ENCODE results near the gene MADCAM1.
A peak's percentile ranks its signal among the peaks of the same experiment; 100 is the strongest.

Gene MADCAM1

GRCh38 chr19:531753-532560 lies 35.7 kb downstream of the MADCAM1 start, which contains the start of gene CDC34:
TSS of gene CDC34 (plus strand) at chr19:531760. CDS start at chr19:531932, 172 bp downstream.
- Histone ChIP-seq H3K56ac (ENCODE audit: low read length) (peak within 1 kb of the TSS; percentile 100), H2BK5ac (ENCODE audit: low read length) (peak within 1 kb of the TSS; percentile 84), H3K4me3 (ENCODE audit: low read length) (peak within 1 kb of the TSS; percentile 93), H3K27me3 (ENCODE audit: insufficient read depth, low read length, poor library complexity) (no peaks in the 10 kb centered on the region), H3K27ac (ENCODE audit: low read depth, low read length) (peak within 1 kb of the TSS; percentile 98), H2AK5ac (ENCODE audit: low read length) (peak within 1 kb of the TSS; percentile 51), H3K4me2 (ENCODE audit: low read length) (peak within 1 kb of the TSS; percentile 95), H3K9ac (ENCODE audit: low read length) (peak within 1 kb of the TSS; percentile 97), H3K79me2 (ENCODE audit: control insufficient read depth, insufficient read depth, low read length) (peaks cover 35% of the 10 kb centered on the region), H2BK120ac (ENCODE audit: low read depth, low read length) (no peak within 1 kb of the TSS), H3K18ac (ENCODE audit: low read length) (peak within 1 kb of the TSS; percentile 93), H3K79me1 (ENCODE audit: low read length) (peaks cover 17% of the 10 kb centered on the region), H3K4me1 (ENCODE audit: control insufficient read depth, low read depth, low read length) (peaks cover 4% of the 10 kb centered on the region), H3K23ac (ENCODE audit: low read length) (peak within 1 kb of the TSS; percentile 89), H4K5ac (ENCODE audit: low read length) (no peak within 1 kb of the TSS), H3K36me3 (ENCODE audit: control insufficient read depth, insufficient read depth, low read length) (no peaks in the 10 kb centered on the region), H4K8ac (ENCODE audit: low read depth, low read length) (no peak within 1 kb of the TSS), H2BK15ac (replicated peaks; ENCODE audit: low read depth) (no peak within 1 kb of the TSS), H3K4ac (ENCODE audit: low read depth, low read length) (peak within 1 kb of the TSS; percentile 89)
- no peak for DNase-seq
- WGBS (ENCODE audit: extremely low coverage, insufficient coverage, low lambda C conversion rate), result no CpG with 5 or more reads among the region's 84 CpGs

- Histone ChIP-seq H3K56ac (ENCODE audit: low read length) (peak overlapping the region; percentile 93), H3K4me2 (ENCODE audit: low read length) (peak overlapping the region; percentile 95), H3K23ac (ENCODE audit: low read length) (peak overlapping the region; percentile 66), H3K4me3 (ENCODE audit: low read length) (peak overlapping the region; percentile 93), H3K18ac (ENCODE audit: low read length) (peak overlapping the region; percentile 15), H2BK120ac (ENCODE audit: low read depth, low read length) (no peak overlapping the region), H3K36me3 (ENCODE audit: control insufficient read depth, insufficient read depth, low read length) (no peaks in the 10 kb centered on the region), H2BK15ac (replicated peaks; ENCODE audit: low read depth) (no peak overlapping the region), H3K79me1 (ENCODE audit: low read length) (peaks cover 17% of the 10 kb centered on the region), H4K8ac (ENCODE audit: low read depth, low read length) (no peak overlapping the region), H3K27ac (ENCODE audit: low read depth, low read length) (peak overlapping the region; percentile 64), H4K5ac (ENCODE audit: low read length) (no peak overlapping the region), H2BK5ac (ENCODE audit: low read length) (no peak overlapping the region), H3K9ac (ENCODE audit: low read length) (peak overlapping the region; percentile 94), H3K27me3 (ENCODE audit: insufficient read depth, low read length, poor library complexity) (no peaks in the 10 kb centered on the region), H3K4ac (ENCODE audit: low read depth, low read length) (no peak overlapping the region), H2AK5ac (ENCODE audit: low read length) (no peak overlapping the region), H3K4me1 (ENCODE audit: control insufficient read depth, low read depth, low read length) (peaks cover 4% of the 10 kb centered on the region), H3K79me2 (ENCODE audit: control insufficient read depth, insufficient read depth, low read length) (peaks cover 35% of the 10 kb centered on the region)
- no CpG with 5 or more reads among the region's 47 CpGs for WGBS (ENCODE audit: extremely low coverage, insufficient coverage, low lambda C conversion rate)
- peak; percentile 85 for DNase-seq
These were observed 36.5 kb downstream of the MADCAM1 start for GRCh38 chr19:532561-533363.

- H2BK15ac ChIP-seq (replicated peaks; ENCODE audit: low read depth), result no peak overlapping the region
- H3K23ac ChIP-seq (ENCODE audit: low read length), result peak overlapping the region; percentile 66
- no peak for DNase-seq
- no peak overlapping the region for H2BK5ac ChIP-seq (ENCODE audit: low read length)
- no peak overlapping the region for H2BK120ac ChIP-seq (ENCODE audit: low read depth, low read length)
- H3K56ac ChIP-seq (ENCODE audit: low read length), result peak overlapping the region; percentile 93
- peaks cover 35% of the 10 kb centered on the region for H3K79me2 ChIP-seq (ENCODE audit: control insufficient read depth, insufficient read depth, low read length)
- H4K5ac ChIP-seq (ENCODE audit: low read length), result no peak overlapping the region
- H2AK5ac ChIP-seq (ENCODE audit: low read length), result no peak overlapping the region
- H3K79me1 ChIP-seq (ENCODE audit: low read length), result peaks cover 19% of the 10 kb centered on the region
- no peak overlapping the region for H3K4ac ChIP-seq (ENCODE audit: low read depth, low read length)
- H3K27me3 ChIP-seq (ENCODE audit: insufficient read depth, low read length, poor library complexity), result no peaks in the 10 kb centered on the region
- H3K27ac ChIP-seq (ENCODE audit: low read depth, low read length), result peak overlapping the region; percentile 64
- peak overlapping the region; percentile 93 for H3K4me3 ChIP-seq (ENCODE audit: low read length)
- H3K9ac ChIP-seq (ENCODE audit: low read length), result peak overlapping the region; percentile 94
- peak overlapping the region; percentile 95 for H3K4me2 ChIP-seq (ENCODE audit: low read length)
- H4K8ac ChIP-seq (ENCODE audit: low read depth, low read length), result no peak overlapping the region
- peaks cover 4% of the 10 kb centered on the region for H3K4me1 ChIP-seq (ENCODE audit: control insufficient read depth, low read depth, low read length)
- peaks cover 2% of the 10 kb centered on the region for H3K36me3 ChIP-seq (ENCODE audit: control insufficient read depth, insufficient read depth, low read length)
- WGBS (ENCODE audit: extremely low coverage, insufficient coverage, low lambda C conversion rate), result no CpG with 5 or more reads among the region's 25 CpGs
- no peak overlapping the region for H3K18ac ChIP-seq (ENCODE audit: low read length)
These were observed 37.2 kb downstream of the MADCAM1 start for GRCh38 chr19:533364-534058.

- Histone ChIP-seq H3K27me3 (ENCODE audit: insufficient read depth, low read length, poor library complexity) (no peaks in the 10 kb centered on the region), H3K9ac (ENCODE audit: low read length) (peak overlapping the region; percentile 94), H3K36me3 (ENCODE audit: control insufficient read depth, insufficient read depth, low read length) (peaks cover 2% of the 10 kb centered on the region)
These were observed 37.8 kb downstream of the MADCAM1 start for GRCh38 chr19:534088-534487.

GRCh38 chr19:535017-535835 lies 38.9 kb downstream of the MADCAM1 start:
- no peak for DNase-seq
- Histone ChIP-seq H2BK120ac (ENCODE audit: low read depth, low read length) (no peak overlapping the region), H3K4ac (ENCODE audit: low read depth, low read length) (no peak overlapping the region), H2AK5ac (ENCODE audit: low read length) (no peak overlapping the region), H2BK15ac (replicated peaks; ENCODE audit: low read depth) (no peak overlapping the region), H3K79me2 (ENCODE audit: control insufficient read depth, insufficient read depth, low read length) (peaks cover 35% of the 10 kb centered on the region), H4K5ac (ENCODE audit: low read length) (no peak overlapping the region), H2BK5ac (ENCODE audit: low read length) (no peak overlapping the region), H3K4me3 (ENCODE audit: low read length) (no peak overlapping the region), H3K4me2 (ENCODE audit: low read length) (no peak overlapping the region), H3K36me3 (ENCODE audit: control insufficient read depth, insufficient read depth, low read length) (peaks cover 2% of the 10 kb centered on the region), H3K56ac (ENCODE audit: low read length) (no peak overlapping the region), H3K27me3 (ENCODE audit: insufficient read depth, low read length, poor library complexity) (no peaks in the 10 kb centered on the region), H3K18ac (ENCODE audit: low read length) (no peak overlapping the region), H3K9ac (ENCODE audit: low read length) (no peak overlapping the region), H4K8ac (ENCODE audit: low read depth, low read length) (no peak overlapping the region), H3K79me1 (ENCODE audit: low read length) (peaks cover 19% of the 10 kb centered on the region), H3K27ac (ENCODE audit: low read depth, low read length) (no peak overlapping the region), H3K23ac (ENCODE audit: low read length) (no peak overlapping the region), H3K4me1 (ENCODE audit: control insufficient read depth, low read depth, low read length) (peaks cover 4% of the 10 kb centered on the region)
- WGBS (ENCODE audit: extremely low coverage, insufficient coverage, low lambda C conversion rate), result no CpG with 5 or more reads among the region's 16 CpGs

More at GRCh38 chr19:534088-534487, 37.8 kb downstream of the MADCAM1 start:
- no peak overlapping the region for H3K18ac ChIP-seq (ENCODE audit: low read length)
- H2BK5ac ChIP-seq (ENCODE audit: low read length), result no peak overlapping the region
- H3K23ac ChIP-seq (ENCODE audit: low read length), result no peak overlapping the region
- peaks cover 19% of the 10 kb centered on the region for H3K79me1 ChIP-seq (ENCODE audit: low read length)
- DNase-seq, result no peak
- no peak overlapping the region for H2AK5ac ChIP-seq (ENCODE audit: low read length)
- no peak overlapping the region for H4K5ac ChIP-seq (ENCODE audit: low read length)
- peaks cover 4% of the 10 kb centered on the region for H3K4me1 ChIP-seq (ENCODE audit: control insufficient read depth, low read depth, low read length)
- H2BK120ac ChIP-seq (ENCODE audit: low read depth, low read length), result no peak overlapping the region
- no peak overlapping the region for H3K4ac ChIP-seq (ENCODE audit: low read depth, low read length)
- WGBS (ENCODE audit: extremely low coverage, insufficient coverage, low lambda C conversion rate), result no CpG with 5 or more reads among the region's 14 CpGs
- no peak overlapping the region for H2BK15ac ChIP-seq (replicated peaks; ENCODE audit: low read depth)
- H3K79me2 ChIP-seq (ENCODE audit: control insufficient read depth, insufficient read depth, low read length), result peaks cover 35% of the 10 kb centered on the region
- no peak overlapping the region for H3K56ac ChIP-seq (ENCODE audit: low read length)
- no peak overlapping the region for H4K8ac ChIP-seq (ENCODE audit: low read depth, low read length)
- H3K27ac ChIP-seq (ENCODE audit: low read depth, low read length), result no peak overlapping the region
- H3K4me2 ChIP-seq (ENCODE audit: low read length), result no peak overlapping the region
- no peak overlapping the region for H3K4me3 ChIP-seq (ENCODE audit: low read length)

Measured in mesendoderm (in vitro differentiated cells).